Renal pelvis (tissue), 12 donors: Measurements from ENCODE around the gene TMEM119. TPM values are rescaled to one million over a fixed set of nuclear protein-coding genes. Genes with fewer than 3 reads are reported as not detected.

ENCODE experiments used
- DNase-seq: peaks from one replicate; pipeline ENCODE4 v3.0.0-alpha.2; 2013
- long read RNA-seq, 16 experiments: transcript quantifications; one replicate each; lab custom pipeline, GENCODE V29; 2026
- polyA plus RNA-seq, 3 donors: library from polyadenylated mRNA; unstranded; fragments of 120-200 nt; gene quantifications; one replicate each; pipeline ENCODE4 v1.2.1, GENCODE V29; 2013; ENCODE audit not compliant: insufficient read length in 3 of 3

Gene TMEM119, protein sequence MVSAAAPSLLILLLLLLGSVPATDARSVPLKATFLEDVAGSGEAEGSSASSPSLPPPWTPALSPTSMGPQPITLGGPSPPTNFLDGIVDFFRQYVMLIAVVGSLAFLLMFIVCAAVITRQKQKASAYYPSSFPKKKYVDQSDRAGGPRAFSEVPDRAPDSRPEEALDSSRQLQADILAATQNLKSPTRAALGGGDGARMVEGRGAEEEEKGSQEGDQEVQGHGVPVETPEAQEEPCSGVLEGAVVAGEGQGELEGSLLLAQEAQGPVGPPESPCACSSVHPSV
- polyA plus RNA-seq = 10 to 100 TPM; 15.3 to 25.2 (median 16.7) TPM
- long read RNA-seq, donor 1, partial matches to known transcripts = 0 of 5 reads
- long read RNA-seq, donor 1, other reads (novel, unspliced or antisense) = 0 of 5 reads
- long read RNA-seq, donor 2, transcript TMEM119-201 (2 exons, 2,707 nt) = major isoform, 11 of 12 reads
- long read RNA-seq, donor 2, partial matches to known transcripts = 0 of 12 reads
- long read RNA-seq, donor 2, other reads (novel, unspliced or antisense) = 0 of 12 reads
- long read RNA-seq, donor 3, transcript TMEM119-201 (2 exons, 2,707 nt) = major isoform, 14 of 15 reads
- long read RNA-seq, donor 3, partial matches to known transcripts = 0 of 15 reads
- long read RNA-seq, donor 3, other reads (novel, unspliced or antisense) = 0 of 15 reads
- long read RNA-seq, donor 4, transcript TMEM119-201 (2 exons, 2,707 nt) = major isoform, 7 of 7 reads
- long read RNA-seq, donor 4, partial matches to known transcripts = 0 of 7 reads
- long read RNA-seq, donor 4, other reads (novel, unspliced or antisense) = 0 of 7 reads
- long read RNA-seq, donor 5, partial matches to known transcripts = 0 of 1 reads
- long read RNA-seq, donor 5, other reads (novel, unspliced or antisense) = 0 of 1 reads
- long read RNA-seq, donor 6, partial matches to known transcripts = 0 of 5 reads
- long read RNA-seq, donor 6, other reads (novel, unspliced or antisense) = 0 of 5 reads
- long read RNA-seq, donor 7, transcript TMEM119-201 (2 exons, 2,707 nt) = major isoform, 6 of 8 reads
- long read RNA-seq, donor 7, partial matches to known transcripts = 0 of 8 reads
- long read RNA-seq, donor 7, other reads (novel, unspliced or antisense) = 0 of 8 reads
- long read RNA-seq, donor 8, transcript TMEM119-201 (2 exons, 2,707 nt) = major isoform, 11 of 17 reads
- long read RNA-seq, donor 8, transcript TMEM119-202 (3 exons, 486 nt) = minor isoform, 6 of 17 reads
- long read RNA-seq, donor 8, partial matches to known transcripts = 0 of 17 reads
- long read RNA-seq, donor 8, other reads (novel, unspliced or antisense) = 0 of 17 reads
- long read RNA-seq, donor 9, transcript TMEM119-201 (2 exons, 2,707 nt) = major isoform, 8 of 13 reads
- long read RNA-seq, donor 9, transcript TMEM119-202 (3 exons, 486 nt) = minor isoform, 5 of 13 reads
- long read RNA-seq, donor 9, partial matches to known transcripts = 0 of 13 reads
- long read RNA-seq, donor 9, other reads (novel, unspliced or antisense) = 0 of 13 reads
- long read RNA-seq, donor 10, partial matches to known transcripts = 0 of 1 reads
- long read RNA-seq, donor 10, other reads (novel, unspliced or antisense) = 0 of 1 reads
- long read RNA-seq, donor 11, transcript TMEM119-201 (2 exons, 2,707 nt) = major isoform, 7 of 8 reads
- long read RNA-seq, donor 11, partial matches to known transcripts = 0 of 8 reads
- long read RNA-seq, donor 11, other reads (novel, unspliced or antisense) = 0 of 8 reads
- long read RNA-seq, donor 12, transcript TMEM119-201 (2 exons, 2,707 nt) = major isoform, 5 of 6 reads
- long read RNA-seq, donor 12, partial matches to known transcripts = 0 of 6 reads
- long read RNA-seq, donor 12, other reads (novel, unspliced or antisense) = 0 of 6 reads
- long read RNA-seq, donor 13, partial matches to known transcripts = 0 of 3 reads
- long read RNA-seq, donor 13, other reads (novel, unspliced or antisense) = 0 of 3 reads
- long read RNA-seq, donor 14 = 0 reads
- long read RNA-seq, donor 15, partial matches to known transcripts = 0 of 6 reads
- long read RNA-seq, donor 15, other reads (novel, unspliced or antisense) = 0 of 6 reads
- long read RNA-seq, donor 16, transcript TMEM119-201 (2 exons, 2,707 nt) = major isoform, 8 of 12 reads
- long read RNA-seq, donor 16, partial matches to known transcripts = 0 of 12 reads
- long read RNA-seq, donor 16, other reads (novel, unspliced or antisense) = 0 of 12 reads

GRCh38 chr12:108597559-108598471, at the start of gene TMEM119:
TSS of gene TMEM119 (minus strand) at chr12:108598084. CDS start at chr12:108592383, 5,701 bp downstream.
- peak; percentile 67 for DNase-seq

DNA sequence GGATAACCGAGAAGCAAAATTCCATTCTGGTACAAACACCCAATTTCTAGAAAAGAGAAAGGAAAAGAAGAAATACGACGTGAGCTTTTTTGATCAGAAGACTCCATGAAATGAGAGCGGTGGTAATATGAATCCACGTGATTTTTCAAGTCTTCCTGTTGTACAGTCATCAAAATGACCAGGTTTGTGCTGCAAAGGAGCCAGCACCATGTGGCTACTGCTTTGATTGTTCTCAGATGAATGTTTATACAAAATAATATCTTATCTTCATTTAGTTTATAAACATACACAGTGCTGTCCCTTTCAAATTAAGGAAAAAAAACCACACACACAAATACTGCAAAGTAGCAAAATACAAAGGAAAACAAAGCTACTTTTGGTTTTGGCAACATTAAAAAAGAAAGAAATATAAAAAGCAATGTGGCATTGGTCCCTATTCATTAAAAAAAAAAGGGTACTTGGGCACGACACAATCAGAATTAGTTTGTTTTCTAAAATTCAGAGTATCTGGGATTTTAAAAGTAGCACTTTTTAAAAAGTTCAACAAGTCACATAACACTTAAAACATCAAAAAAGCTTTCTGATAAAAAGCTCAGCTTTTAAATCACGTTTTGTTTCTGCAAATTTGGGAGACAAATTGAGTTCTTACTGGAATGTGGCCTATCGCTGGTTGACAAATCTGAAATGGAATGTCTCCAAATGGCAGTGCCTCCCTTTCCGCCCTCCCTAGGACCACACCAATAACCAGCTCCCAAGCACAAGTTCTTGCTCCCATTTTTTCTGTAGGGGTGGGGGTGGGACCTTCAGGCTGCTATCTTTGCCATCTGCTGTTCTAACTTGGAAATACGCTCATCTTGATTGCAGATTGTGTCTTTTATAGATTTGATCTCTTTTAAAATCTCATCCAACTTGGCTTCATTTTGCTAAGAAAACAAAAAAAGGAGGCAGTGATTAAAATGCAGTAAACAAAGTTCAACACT, 49.0 kb upstream of the TMEM119 start:
- DNase-seq = no peak

GRCh38 chr12:108645686-108646599, 48.1 kb upstream of the TMEM119 start:
- DNase-seq = no peak

DNA sequence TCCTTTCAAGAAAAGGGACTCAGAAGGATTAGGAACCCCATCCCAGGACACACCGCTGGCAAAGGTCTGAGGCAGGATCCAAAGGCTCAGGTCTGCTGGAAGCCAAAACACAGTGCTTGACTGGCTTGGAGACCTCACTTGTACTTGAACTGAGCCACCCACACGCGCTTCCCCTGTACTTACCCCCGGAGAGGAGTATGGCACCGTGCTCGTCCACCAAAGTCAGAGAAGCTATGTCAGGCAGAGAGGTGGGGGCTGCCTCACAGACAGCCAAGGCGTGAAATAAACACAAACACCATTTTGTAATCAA, 46.9 kb upstream of the TMEM119 start:
- DNase-seq = no peak

DNA sequence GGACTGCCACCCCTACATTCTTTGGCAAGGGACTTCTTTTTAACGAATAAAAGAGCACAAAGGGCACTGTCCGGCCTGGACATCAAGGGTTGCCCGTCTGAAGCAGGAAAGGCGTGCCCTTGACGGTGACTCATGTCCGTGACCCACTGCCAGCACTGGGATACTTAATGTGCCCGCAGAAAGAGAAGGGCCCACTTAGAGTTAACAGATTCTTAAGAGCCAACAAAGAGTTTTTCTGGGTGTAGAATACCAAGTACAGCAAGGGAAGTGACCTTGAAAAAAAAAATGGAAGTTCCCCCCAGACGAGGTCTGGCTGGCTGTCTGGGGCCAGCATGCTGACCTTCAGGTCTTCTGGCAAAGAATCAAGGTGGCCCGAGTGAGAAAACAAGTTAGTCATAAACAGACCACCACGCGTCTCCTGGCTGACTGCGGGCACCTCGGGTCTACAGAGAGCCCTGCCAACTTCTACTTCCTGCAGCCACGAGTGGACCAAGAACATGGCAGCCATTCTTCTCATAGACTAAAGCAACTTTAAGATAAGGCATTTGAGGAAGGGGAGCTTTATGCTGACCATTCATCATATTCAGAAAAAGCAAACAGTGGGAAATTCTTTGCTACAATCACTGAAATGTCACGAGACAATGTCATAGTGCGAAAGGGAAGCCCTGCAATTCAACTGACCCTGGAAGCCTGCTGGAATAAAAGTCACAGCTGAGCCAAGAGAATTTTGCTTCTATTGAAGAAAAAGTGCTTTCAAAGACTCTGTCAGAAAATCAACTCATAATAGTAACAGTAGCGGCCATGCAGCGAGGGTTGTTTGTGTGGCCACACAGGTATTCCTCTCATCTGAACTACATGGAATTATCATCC, 46.3 kb upstream of the TMEM119 start:
- no peak for DNase-seq

- no peak for DNase-seq
Observed at GRCh38 chr12:108642899-108643654, 45.2 kb upstream of the TMEM119 start.

GRCh38 chr12:108642269-108642870, 44.5 kb upstream of the TMEM119 start:
- DNase-seq = no peak

GRCh38 chr12:108641446-108642268, 43.8 kb upstream of the TMEM119 start:
- no peak for DNase-seq

GRCh38 chr12:108640802-108641445, 43.0 kb upstream of the TMEM119 start:
- DNase-seq = no peak

- no peak for DNase-seq
Observed at GRCh38 chr12:108638997-108639822, 41.3 kb upstream of the TMEM119 start.

- DNase-seq = peak; percentile 44
Observed at GRCh38 chr12:108638141-108638827, 40.4 kb upstream of the TMEM119 start.
